Measurements from ENCODE around the gene EXOC3L1.

Gene EXOC3L1

GRCh38 chr16:67198238-67198734 is 8.3 kb upstream of the EXOC3L1 start:
- no peak for DNase-seq

GRCh38 chr16:67197704-67198103 is 7.8 kb upstream of the EXOC3L1 start:
- DNase-seq: no peak

GRCh38 chr16:67196881-67197280 is 6.9 kb upstream of the EXOC3L1 start:
- no peak for DNase-seq

GRCh38 chr16:67195676-67196075 is 5.7 kb upstream of the EXOC3L1 start:
- DNase-seq: no peak

GRCh38 chr16:67194260-67194659 is 4.3 kb upstream of the EXOC3L1 start:
- no peak for DNase-seq

GRCh38 chr16:67193536-67193935 is 3.6 kb upstream of the EXOC3L1 start:
- DNase-seq: no peak

DNA sequence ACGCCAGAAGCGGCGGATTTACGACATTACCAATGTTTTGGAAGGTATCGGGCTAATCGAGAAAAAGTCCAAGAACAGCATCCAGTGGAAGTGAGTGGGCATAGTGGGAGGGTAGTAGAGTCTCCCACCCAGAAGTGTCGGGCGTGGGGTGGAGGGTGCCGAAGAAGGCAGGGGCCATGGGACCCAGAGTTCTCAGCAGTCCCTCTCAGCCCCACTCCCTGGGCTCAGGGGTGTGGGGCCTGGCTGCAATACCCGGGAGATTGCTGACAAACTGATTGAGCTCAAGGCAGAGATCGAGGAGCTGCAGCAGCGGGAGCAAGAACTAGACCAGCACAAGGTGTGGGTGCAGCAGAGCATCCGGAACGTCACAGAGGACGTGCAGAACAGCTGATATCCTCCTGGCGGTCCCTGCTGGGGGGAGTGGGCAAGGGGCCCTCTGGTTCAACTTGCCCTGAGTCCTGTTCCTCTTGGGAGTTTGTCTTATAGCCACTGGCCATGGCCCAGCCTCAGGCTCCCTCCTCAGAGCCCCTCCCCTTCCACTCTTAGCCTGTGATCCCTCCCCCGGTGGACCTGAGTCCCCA is 2.9 kb upstream of the EXOC3L1 start:
- DNase-seq: no peak

- DNase-seq: peak; percentile 38
Measured at GRCh38 chr16:67191995-67192681, 2.2 kb upstream of the EXOC3L1 start, which contains the start of gene E2F4. Gene E2F4 (plus strand): TSS chr16:67192155. CDS start chr16:67192228, 73 bp downstream.

- no peak for DNase-seq
Measured at GRCh38 chr16:67191411-67191994, 1.6 kb upstream of the EXOC3L1 start.

- DNase-seq: no peak
Measured at GRCh38 chr16:67190448-67191399, 788 bp upstream of the EXOC3L1 start.

- no peak for DNase-seq
Measured at GRCh38 chr16:67188798-67189197, 1.1 kb downstream of the EXOC3L1 start.

GRCh38 chr16:67188323-67188722 is 1.6 kb downstream of the EXOC3L1 start:
- no peak for DNase-seq

- DNase-seq: no peak
Measured at GRCh38 chr16:67187175-67187890, 2.6 kb downstream of the EXOC3L1 start.

GRCh38 chr16:67186550-67186950 is 3.4 kb downstream of the EXOC3L1 start:
- no peak for DNase-seq

DNA sequence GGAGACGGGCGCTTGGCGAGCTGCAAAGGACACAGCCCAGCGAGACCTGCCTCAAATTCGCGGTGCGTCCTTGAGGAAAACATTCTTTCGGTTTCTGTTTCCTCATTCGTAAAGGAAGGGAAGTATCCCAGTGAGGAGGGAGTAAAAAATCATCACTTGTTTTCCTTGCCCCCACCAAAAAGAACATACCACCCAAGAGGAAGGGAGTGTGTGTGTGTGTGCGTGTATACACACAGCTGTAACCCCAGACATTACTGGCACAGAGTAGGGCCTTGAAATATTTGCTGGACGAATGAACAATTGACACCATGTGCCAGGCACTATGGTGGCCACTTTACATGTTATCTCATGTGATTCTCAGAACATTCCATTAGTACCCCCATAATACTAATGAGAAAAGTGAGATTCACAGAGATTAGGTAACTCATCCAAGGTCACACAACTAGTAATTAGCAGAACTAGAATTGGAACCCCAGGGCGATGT is 4.2 kb downstream of the EXOC3L1 start:
- no peak for DNase-seq

GRCh38 chr16:67184995-67185650 is 4.8 kb downstream of the EXOC3L1 start:
- DNase-seq: peak; percentile 15

DNA sequence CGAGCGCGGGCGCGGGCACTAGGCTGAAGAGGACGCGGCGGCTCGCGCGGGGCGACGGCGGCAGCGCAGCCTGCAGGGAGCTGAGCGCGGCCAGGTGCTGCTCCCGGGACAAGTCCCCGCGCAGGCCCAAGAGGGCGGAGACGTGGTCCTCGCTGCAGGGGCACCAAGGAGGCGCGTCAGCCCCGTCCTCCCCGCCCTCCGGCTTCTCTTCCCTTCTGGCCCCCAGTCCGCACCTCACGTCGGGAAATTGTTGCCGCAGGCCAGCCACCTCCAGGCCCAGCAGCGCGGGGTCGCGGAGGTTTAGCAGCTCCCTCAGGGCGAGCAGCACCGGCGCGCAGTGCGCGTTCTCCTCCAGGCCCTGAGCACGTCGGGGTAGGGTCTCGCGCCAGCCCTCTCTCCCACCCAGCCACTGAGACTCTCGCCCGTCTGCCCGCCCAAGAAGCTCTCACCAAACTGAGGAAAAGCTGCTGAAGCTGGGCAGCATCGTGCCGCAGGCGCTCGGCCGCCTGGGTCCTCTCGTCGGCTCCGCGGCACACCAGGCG is 5.4 kb downstream of the EXOC3L1 start:
- no peak for DNase-seq

DNA sequence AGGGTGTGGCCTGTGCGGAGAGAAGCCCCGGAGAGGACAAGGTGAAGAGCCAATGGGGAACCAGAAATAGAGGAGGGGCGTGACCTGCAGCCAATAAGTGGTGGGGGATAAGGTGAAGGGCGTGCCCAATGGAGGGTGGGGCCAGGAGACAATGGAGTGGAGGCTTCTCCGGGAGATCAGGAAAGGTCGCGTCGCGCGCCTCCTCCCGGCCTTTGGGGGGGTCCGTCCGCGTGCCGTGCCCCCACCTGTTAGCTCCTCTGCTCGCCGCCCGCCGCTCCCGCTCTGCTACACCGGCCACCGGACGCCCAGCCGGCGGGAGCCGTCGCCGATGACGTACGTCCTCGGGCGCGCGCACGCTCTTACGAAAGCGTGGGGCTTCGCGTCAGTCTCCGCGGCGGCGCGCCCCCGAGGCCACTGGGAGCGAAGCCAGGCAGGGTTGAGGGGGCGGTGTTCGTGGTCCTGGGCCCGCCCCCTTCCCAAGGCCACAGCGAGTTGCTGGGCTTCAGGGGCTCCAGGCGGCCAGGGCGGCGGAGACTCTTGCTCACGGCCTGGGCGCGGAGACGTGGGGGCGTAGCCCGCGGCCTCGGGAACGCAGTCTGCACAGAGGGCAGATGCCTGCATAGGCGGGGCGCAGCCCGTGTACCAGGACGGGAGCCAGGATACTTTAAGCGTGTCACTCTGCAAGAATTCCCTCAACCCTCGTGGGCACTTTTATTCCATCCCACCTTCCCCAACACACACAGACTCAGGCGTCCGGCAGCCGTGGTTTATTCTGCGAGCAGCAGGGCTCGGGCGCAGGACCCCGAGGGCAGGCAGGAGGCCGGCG is 6.1 kb downstream of the EXOC3L1 start, which contains the start of gene MATCAP1:
Gene MATCAP1 (minus strand): TSS at position 337 of the 826 bp plus-strand sequence. CDS start 3,353 bp downstream, outside the sequence.
- DNase-seq: peak; percentile 95

GRCh38 chr16:67183284-67183626 is 6.7 kb downstream of the EXOC3L1 start:
- DNase-seq: no peak

DNA sequence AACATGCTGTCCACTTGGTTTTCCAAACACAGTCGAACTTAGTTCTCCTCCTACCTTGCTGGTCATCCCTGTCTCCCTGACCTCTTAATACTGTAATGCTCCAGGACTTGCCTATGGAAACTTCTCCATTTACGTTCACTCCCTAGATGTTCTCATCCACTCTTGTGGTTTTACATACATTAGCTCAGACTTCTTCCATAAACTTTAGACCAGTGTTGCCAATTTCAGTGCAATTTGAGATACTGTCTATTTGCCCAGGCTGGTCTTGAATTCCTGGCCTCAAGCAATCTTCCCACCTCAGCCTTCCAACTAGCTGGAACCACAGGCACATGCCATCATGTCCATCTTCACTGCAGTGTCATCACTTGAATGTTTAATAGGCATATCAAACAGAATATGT is 7.6 kb downstream of the EXOC3L1 start:
- DNase-seq: no peak
